Measurements from ENCODE around the gene ZNF254.
"Not testable (repeated sequence)": the region's sequence is repeated elsewhere in the genome, so short reads cannot be mapped to it uniquely, and the experiment has no call there.

Gene ZNF254

GRCh38 chr19:24100597-24100996 is 13.6 kb downstream of the ZNF254 start:
- not testable (repeated sequence) for H3K27ac ChIP-seq (ENCODE audit: insufficient read depth, low read length, poor library complexity, severe bottlenecking); H3K9me3 ChIP-seq (ENCODE audit: control insufficient read depth, low read length); DNase-seq; H3K4me3 ChIP-seq (ENCODE audit: insufficient read depth, low read depth, low read length, poor library complexity, severe bottlenecking); H3K27me3 ChIP-seq (replicated peaks; ENCODE audit: control insufficient read depth, insufficient read depth, low read length, poor library complexity, severe bottlenecking); H3K4me1 ChIP-seq (ENCODE audit: control insufficient read depth, insufficient read depth, low read length, poor library complexity, severe bottlenecking)
- peaks cover 30% of the 10 kb centered on the region for H3K36me3 ChIP-seq (ENCODE audit: control insufficient read depth, insufficient read depth, low read length)

- Histone ChIP-seq H3K4me3 (ENCODE audit: insufficient read depth, low read depth, low read length, poor library complexity, severe bottlenecking) (no peak overlapping the region), H3K27me3 (replicated peaks; ENCODE audit: control insufficient read depth, insufficient read depth, low read length, poor library complexity, severe bottlenecking) (no peaks in the 10 kb centered on the region), H3K4me1 (ENCODE audit: control insufficient read depth, insufficient read depth, low read length, poor library complexity, severe bottlenecking) (no peaks in the 10 kb centered on the region), H3K36me3 (ENCODE audit: control insufficient read depth, insufficient read depth, low read length) (peaks cover 34% of the 10 kb centered on the region), H3K27ac (ENCODE audit: insufficient read depth, low read length, poor library complexity, severe bottlenecking) (no peak overlapping the region), H3K9me3 (ENCODE audit: control insufficient read depth, low read length) (no peaks in the 10 kb centered on the region)
- no peak for DNase-seq
Measured at GRCh38 chr19:24101459-24102115, 14.6 kb downstream of the ZNF254 start.

GRCh38 chr19:24127601-24128000 is 40.6 kb downstream of the ZNF254 start:
- no peaks in the 10 kb centered on the region for H3K4me1 ChIP-seq (ENCODE audit: control insufficient read depth, insufficient read depth, low read length, poor library complexity, severe bottlenecking)
- no peaks in the 10 kb centered on the region for H3K27me3 ChIP-seq (replicated peaks; ENCODE audit: control insufficient read depth, insufficient read depth, low read length, poor library complexity, severe bottlenecking)
- H3K36me3 ChIP-seq (ENCODE audit: control insufficient read depth, insufficient read depth, low read length): peaks cover 11% of the 10 kb centered on the region
- H3K27ac ChIP-seq (ENCODE audit: insufficient read depth, low read length, poor library complexity, severe bottlenecking): no peak overlapping the region
- DNase-seq: no peak
- H3K9me3 ChIP-seq (ENCODE audit: control insufficient read depth, low read length): peaks cover 47% of the 10 kb centered on the region
- no peak overlapping the region for H3K4me3 ChIP-seq (ENCODE audit: insufficient read depth, low read depth, low read length, poor library complexity, severe bottlenecking)

GRCh38 chr19:24140099-24140498 is 53.1 kb downstream of the ZNF254 start:
- Histone ChIP-seq H3K36me3 (ENCODE audit: control insufficient read depth, insufficient read depth, low read length) (no peaks in the 10 kb centered on the region), H3K4me1 (ENCODE audit: control insufficient read depth, insufficient read depth, low read length, poor library complexity, severe bottlenecking) (no peaks in the 10 kb centered on the region), H3K4me3 (ENCODE audit: insufficient read depth, low read depth, low read length, poor library complexity, severe bottlenecking) (no peak overlapping the region), H3K27ac (ENCODE audit: insufficient read depth, low read length, poor library complexity, severe bottlenecking) (no peak overlapping the region), H3K27me3 (replicated peaks; ENCODE audit: control insufficient read depth, insufficient read depth, low read length, poor library complexity, severe bottlenecking) (no peaks in the 10 kb centered on the region), H3K9me3 (ENCODE audit: control insufficient read depth, low read length) (peaks cover 53% of the 10 kb centered on the region)
- DNase-seq: no peak

GRCh38 chr19:24140591-24140990 is 53.6 kb downstream of the ZNF254 start:
- peaks cover 52% of the 10 kb centered on the region for H3K9me3 ChIP-seq (ENCODE audit: control insufficient read depth, low read length)
- no peaks in the 10 kb centered on the region for H3K36me3 ChIP-seq (ENCODE audit: control insufficient read depth, insufficient read depth, low read length)
- DNase-seq: no peak
- H3K27me3 ChIP-seq (replicated peaks; ENCODE audit: control insufficient read depth, insufficient read depth, low read length, poor library complexity, severe bottlenecking): no peaks in the 10 kb centered on the region
- no peak overlapping the region for H3K4me3 ChIP-seq (ENCODE audit: insufficient read depth, low read depth, low read length, poor library complexity, severe bottlenecking)
- H3K4me1 ChIP-seq (ENCODE audit: control insufficient read depth, insufficient read depth, low read length, poor library complexity, severe bottlenecking): no peaks in the 10 kb centered on the region
- no peak overlapping the region for H3K27ac ChIP-seq (ENCODE audit: insufficient read depth, low read length, poor library complexity, severe bottlenecking)

GRCh38 chr19:24141612-24142011 is 54.6 kb downstream of the ZNF254 start:
- Histone ChIP-seq H3K4me1 (ENCODE audit: control insufficient read depth, insufficient read depth, low read length, poor library complexity, severe bottlenecking) (no peaks in the 10 kb centered on the region), H3K9me3 (ENCODE audit: control insufficient read depth, low read length) (peaks cover 42% of the 10 kb centered on the region), H3K27me3 (replicated peaks; ENCODE audit: control insufficient read depth, insufficient read depth, low read length, poor library complexity, severe bottlenecking) (no peaks in the 10 kb centered on the region), H3K36me3 (ENCODE audit: control insufficient read depth, insufficient read depth, low read length) (no peaks in the 10 kb centered on the region), H3K27ac (ENCODE audit: insufficient read depth, low read length, poor library complexity, severe bottlenecking) (no peak overlapping the region), H3K4me3 (ENCODE audit: insufficient read depth, low read depth, low read length, poor library complexity, severe bottlenecking) (no peak overlapping the region)
- DNase-seq: no peak

- H3K4me3 ChIP-seq (ENCODE audit: insufficient read depth, low read depth, low read length, poor library complexity, severe bottlenecking): no peak overlapping the region
- H3K27me3 ChIP-seq (replicated peaks; ENCODE audit: control insufficient read depth, insufficient read depth, low read length, poor library complexity, severe bottlenecking): no peaks in the 10 kb centered on the region
- no peaks in the 10 kb centered on the region for H3K4me1 ChIP-seq (ENCODE audit: control insufficient read depth, insufficient read depth, low read length, poor library complexity, severe bottlenecking)
- no peaks in the 10 kb centered on the region for H3K36me3 ChIP-seq (ENCODE audit: control insufficient read depth, insufficient read depth, low read length)
- peaks cover 32% of the 10 kb centered on the region for H3K9me3 ChIP-seq (ENCODE audit: control insufficient read depth, low read length)
- H3K27ac ChIP-seq (ENCODE audit: insufficient read depth, low read length, poor library complexity, severe bottlenecking): no peak overlapping the region
- DNase-seq: no peak
Measured at GRCh38 chr19:24142771-24143170, 55.8 kb downstream of the ZNF254 start.

- no peak for DNase-seq
- Histone ChIP-seq H3K27me3 (replicated peaks; ENCODE audit: control insufficient read depth, insufficient read depth, low read length, poor library complexity, severe bottlenecking) (no peaks in the 10 kb centered on the region), H3K4me3 (ENCODE audit: insufficient read depth, low read depth, low read length, poor library complexity, severe bottlenecking) (no peak overlapping the region), H3K4me1 (ENCODE audit: control insufficient read depth, insufficient read depth, low read length, poor library complexity, severe bottlenecking) (no peaks in the 10 kb centered on the region), H3K9me3 (ENCODE audit: control insufficient read depth, low read length) (peaks cover 35% of the 10 kb centered on the region), H3K36me3 (ENCODE audit: control insufficient read depth, insufficient read depth, low read length) (no peaks in the 10 kb centered on the region), H3K27ac (ENCODE audit: insufficient read depth, low read length, poor library complexity, severe bottlenecking) (no peak overlapping the region)
Measured at GRCh38 chr19:24159707-24160106, 72.7 kb downstream of the ZNF254 start.

- no peak for DNase-seq
- no peak overlapping the region for H3K4me3 ChIP-seq (ENCODE audit: insufficient read depth, low read depth, low read length, poor library complexity, severe bottlenecking)
- no peaks in the 10 kb centered on the region for H3K36me3 ChIP-seq (ENCODE audit: control insufficient read depth, insufficient read depth, low read length)
- H3K27me3 ChIP-seq (replicated peaks; ENCODE audit: control insufficient read depth, insufficient read depth, low read length, poor library complexity, severe bottlenecking): no peaks in the 10 kb centered on the region
- H3K27ac ChIP-seq (ENCODE audit: insufficient read depth, low read length, poor library complexity, severe bottlenecking): no peak overlapping the region
- peaks cover 11% of the 10 kb centered on the region for H3K9me3 ChIP-seq (ENCODE audit: control insufficient read depth, low read length)
- no peaks in the 10 kb centered on the region for H3K4me1 ChIP-seq (ENCODE audit: control insufficient read depth, insufficient read depth, low read length, poor library complexity, severe bottlenecking)
Measured at GRCh38 chr19:24166055-24166454, 79.1 kb downstream of the ZNF254 start.

GRCh38 chr19:24173882-24174281 is 86.9 kb downstream of the ZNF254 start:
- no peak for DNase-seq
- H3K36me3 ChIP-seq (ENCODE audit: control insufficient read depth, insufficient read depth, low read length): no peaks in the 10 kb centered on the region
- no peak overlapping the region for H3K4me3 ChIP-seq (ENCODE audit: insufficient read depth, low read depth, low read length, poor library complexity, severe bottlenecking)
- H3K4me1 ChIP-seq (ENCODE audit: control insufficient read depth, insufficient read depth, low read length, poor library complexity, severe bottlenecking): no peaks in the 10 kb centered on the region
- H3K9me3 ChIP-seq (ENCODE audit: control insufficient read depth, low read length): peaks cover 1% of the 10 kb centered on the region
- no peaks in the 10 kb centered on the region for H3K27me3 ChIP-seq (replicated peaks; ENCODE audit: control insufficient read depth, insufficient read depth, low read length, poor library complexity, severe bottlenecking)
- H3K27ac ChIP-seq (ENCODE audit: insufficient read depth, low read length, poor library complexity, severe bottlenecking): no peak overlapping the region
